Coronary artery (tissue), 2 donors: ENCODE results near the gene HSBP1.

Experiments used
- DNase-seq: peaks from one replicate; pipeline ENCODE4 v3.0.0-alpha.2; 2017; ENCODE audit warnings: low spot score
- H3K27ac ChIP-seq, 2 donors: fragments of 200-600 bp; sonication (generic); one replicate each; pipeline ENCODE4 v1.5.1; 2016 to 2019
- H3K4me3 ChIP-seq: fragments of 200-600 bp; sonication (generic); 2 replicates; pipeline ENCODE4 v1.5.1; 2016; ENCODE audit warnings: mild to moderate bottlenecking, moderate library complexity
- TF ChIP-seq, protein P1 (sequence below): fragments of 200-600 bp; sonication (generic); IDR thresholded peaks from one replicate; pipeline ENCODE4 v1.5.1; 2019; ENCODE audit warnings: antibody characterized with exemption

The HSBP1 gene

DNA sequence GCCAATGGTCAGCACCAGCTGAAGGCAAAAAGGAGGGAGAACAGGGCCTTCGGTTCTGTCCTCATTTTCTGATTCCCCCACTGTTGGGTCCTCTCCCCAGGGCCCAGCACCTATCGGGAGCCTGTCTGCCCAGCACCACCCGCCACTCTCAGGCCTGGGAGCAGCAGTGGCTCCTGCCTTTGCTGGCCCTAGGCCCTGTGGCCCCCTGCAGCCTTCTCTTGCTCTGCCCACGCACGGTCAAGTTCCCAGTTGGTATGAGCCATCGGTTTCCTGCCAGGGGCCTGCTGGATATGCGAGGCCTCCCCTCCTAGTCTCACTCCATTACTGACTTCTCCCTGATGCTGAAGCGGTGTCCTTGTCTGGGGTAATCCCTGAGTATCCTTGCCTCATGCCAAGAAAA lies 37.5 kb downstream of the HSBP1 start:
- no peak overlapping the region for H3K27ac ChIP-seq
- DNase-seq: no peak
- TF ChIP-seq, protein P1, sequence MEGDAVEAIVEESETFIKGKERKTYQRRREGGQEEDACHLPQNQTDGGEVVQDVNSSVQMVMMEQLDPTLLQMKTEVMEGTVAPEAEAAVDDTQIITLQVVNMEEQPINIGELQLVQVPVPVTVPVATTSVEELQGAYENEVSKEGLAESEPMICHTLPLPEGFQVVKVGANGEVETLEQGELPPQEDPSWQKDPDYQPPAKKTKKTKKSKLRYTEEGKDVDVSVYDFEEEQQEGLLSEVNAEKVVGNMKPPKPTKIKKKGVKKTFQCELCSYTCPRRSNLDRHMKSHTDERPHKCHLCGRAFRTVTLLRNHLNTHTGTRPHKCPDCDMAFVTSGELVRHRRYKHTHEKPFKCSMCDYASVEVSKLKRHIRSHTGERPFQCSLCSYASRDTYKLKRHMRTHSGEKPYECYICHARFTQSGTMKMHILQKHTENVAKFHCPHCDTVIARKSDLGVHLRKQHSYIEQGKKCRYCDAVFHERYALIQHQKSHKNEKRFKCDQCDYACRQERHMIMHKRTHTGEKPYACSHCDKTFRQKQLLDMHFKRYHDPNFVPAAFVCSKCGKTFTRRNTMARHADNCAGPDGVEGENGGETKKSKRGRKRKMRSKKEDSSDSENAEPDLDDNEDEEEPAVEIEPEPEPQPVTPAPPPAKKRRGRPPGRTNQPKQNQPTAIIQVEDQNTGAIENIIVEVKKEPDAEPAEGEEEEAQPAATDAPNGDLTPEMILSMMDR: no peak

DNA sequence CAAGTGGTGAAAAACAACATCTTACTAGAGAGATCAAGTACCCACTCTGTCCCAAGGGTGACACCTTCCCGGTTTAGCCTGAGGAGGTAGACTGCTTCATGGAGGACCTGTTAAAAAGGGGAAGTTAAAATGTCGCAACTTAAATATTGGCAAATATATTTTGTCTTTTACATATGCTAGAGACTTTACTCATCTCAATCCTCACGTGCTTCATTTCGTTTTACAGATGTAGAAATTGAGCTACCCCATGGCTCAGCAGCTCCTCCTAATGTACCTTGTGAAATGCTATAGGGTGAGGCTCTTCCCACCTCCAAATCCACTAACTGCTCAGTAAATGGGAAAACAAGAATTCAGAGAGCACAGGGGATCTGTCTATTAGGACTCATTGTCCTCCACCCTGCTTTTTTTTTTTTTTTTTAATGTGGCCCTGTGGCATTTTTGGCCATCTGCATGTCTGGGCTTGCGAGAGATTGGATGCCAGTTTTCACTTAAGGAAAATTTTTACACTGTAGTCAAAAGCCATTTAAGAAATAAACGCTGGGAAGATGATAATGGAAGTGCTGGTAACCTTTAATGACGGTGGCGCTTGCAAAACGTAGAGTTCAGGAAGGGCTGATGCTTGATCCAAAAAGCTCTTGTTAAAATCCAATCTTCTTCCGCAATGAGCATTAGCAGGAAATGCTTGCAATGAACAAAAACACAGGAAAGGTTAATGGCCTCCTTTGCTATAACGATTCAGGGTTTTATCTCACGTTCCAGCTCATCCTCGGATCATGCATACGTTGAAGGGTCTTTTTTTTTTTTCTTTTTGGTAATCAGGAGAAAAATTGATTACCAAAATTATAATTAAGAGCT lies 39.8 kb downstream of the HSBP1 start:
- TF ChIP-seq, protein P1: no peak
- H3K27ac ChIP-seq: no peak overlapping the region
- DNase-seq: no peak
- H3K4me3 ChIP-seq: no peak overlapping the region

More for the DNA sequence above, 37.5 kb downstream of the HSBP1 start:
- H3K4me3 ChIP-seq: no peak overlapping the region

DNA sequence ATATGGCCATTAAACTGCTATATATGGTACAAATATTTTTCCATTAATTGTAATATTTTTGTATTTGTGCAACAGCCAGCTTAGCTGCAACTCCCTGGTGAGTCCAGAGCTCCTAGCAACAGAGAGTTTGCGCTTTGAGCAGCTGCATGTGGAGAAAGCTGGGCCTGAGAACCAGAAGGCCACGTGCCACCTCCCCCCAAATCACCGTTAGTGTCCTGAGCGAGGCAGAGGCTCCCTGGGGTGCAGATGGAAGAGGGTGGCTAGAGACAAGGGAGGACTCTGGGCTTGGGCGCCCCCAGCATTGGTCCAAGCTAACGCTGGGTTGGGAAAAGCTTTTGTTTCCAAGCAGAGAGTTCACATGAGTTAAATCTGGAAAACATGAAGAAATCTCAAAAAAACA lies 41.6 kb downstream of the HSBP1 start:
- H3K4me3 ChIP-seq: no peak overlapping the region
- H3K27ac ChIP-seq: no peak overlapping the region
- TF ChIP-seq, protein P1: no peak
- DNase-seq: no peak

DNA sequence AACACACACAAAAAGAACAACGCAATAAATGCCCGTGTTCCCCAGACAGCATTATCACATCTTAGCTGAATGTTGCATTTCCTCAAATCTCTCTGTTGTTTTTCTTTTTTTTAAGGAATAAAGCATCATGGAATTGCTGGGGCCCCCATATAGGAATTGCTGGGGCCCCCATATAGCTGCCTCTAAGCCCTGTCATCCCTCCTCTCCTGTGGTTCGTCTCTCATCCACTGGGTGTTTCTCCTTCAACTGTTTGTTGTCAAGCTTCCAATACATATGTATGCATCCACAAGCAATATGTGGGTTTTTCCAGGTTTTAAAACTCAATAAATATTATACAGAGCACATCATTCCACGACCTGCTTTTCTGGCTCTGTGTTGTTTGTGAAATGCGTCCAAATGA lies 43.2 kb downstream of the HSBP1 start:
- Histone ChIP-seq H3K27ac (no peak overlapping the region), H3K4me3 (no peak overlapping the region)
- no peak for DNase-seq
- TF ChIP-seq, protein P1: no peak

DNA sequence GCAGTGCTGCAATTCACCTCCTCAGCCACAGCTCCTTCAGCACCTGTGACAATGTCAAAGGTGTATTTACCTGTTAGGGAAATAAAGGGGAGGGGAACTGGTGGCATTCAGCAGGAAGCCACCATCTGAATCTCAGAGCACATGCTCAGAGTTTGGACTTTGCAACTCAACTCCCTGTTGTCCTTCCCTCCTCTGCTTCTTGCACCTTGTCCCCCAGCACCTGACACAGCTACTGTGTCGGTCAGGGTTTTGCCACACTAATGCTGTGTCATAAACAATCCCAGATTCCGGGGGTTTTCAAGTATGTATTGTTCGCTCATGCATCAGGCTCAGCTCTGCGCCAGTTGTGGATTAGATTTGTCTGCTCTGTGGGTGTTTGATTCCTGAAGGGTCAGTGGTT lies 43.7 kb downstream of the HSBP1 start:
- no peak for DNase-seq
- H3K27ac ChIP-seq: no peak overlapping the region
- TF ChIP-seq, protein P1: no peak
- no peak overlapping the region for H3K4me3 ChIP-seq

DNA sequence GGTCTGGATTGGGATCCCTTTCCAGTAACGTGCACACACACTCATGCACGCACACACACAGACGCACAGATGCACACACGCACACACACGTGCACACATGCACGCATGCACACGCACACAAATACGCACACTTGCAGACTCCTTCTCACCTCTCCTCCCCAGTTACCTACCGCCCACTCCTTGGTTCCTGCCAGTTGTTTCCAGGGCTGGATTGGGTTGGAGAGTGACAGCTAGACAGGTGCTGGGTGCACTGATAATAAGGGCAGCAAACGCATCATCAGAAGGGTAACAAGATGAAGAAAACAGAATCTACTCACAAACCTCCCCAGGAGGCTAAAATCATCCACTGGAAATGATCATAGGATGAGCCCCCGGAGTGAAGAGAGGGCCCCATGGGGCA lies 45.0 kb downstream of the HSBP1 start:
- DNase-seq: no peak
- Histone ChIP-seq H3K4me3 (no peak overlapping the region), H3K27ac (no peak overlapping the region)
- TF ChIP-seq, protein P1: no peak

DNA sequence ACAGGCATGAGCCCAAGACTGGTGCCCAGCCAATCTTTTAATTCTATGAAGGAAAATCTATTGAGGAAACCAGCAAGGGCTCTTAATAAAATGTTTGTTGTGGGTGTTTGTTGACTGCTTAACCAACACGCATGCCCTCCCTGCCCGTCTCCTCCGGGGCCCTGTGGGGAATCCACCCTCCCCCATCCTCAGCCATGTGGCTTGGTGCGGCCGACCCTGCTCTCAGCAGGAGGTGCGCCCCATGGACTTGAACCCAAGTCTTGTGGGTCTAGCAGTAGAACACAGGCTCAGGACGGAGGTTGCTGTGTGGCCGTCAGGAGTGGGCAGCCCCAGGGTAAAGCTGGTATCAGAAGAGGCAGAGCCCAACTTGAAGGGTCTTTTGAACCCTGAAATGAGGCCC lies 46.1 kb downstream of the HSBP1 start:
- DNase-seq: no peak
- Histone ChIP-seq H3K27ac (no peak overlapping the region), H3K4me3 (no peak overlapping the region)
- TF ChIP-seq, protein P1: no peak
